Activated naive CD8-positive, alpha-beta T cell treated with anti-CD3 and anti-CD28 coated beads, Interleukin-2, amount 50 U/mL, for 24 hours (primary cell): Measurements from ENCODE around the gene ELAC2.
A peak's percentile ranks its signal among the peaks of the same experiment; 100 is the strongest.

Experiments
- ATAC-seq: fragments of 150-1000 bp; cut with Tn5 transposase; one replicate; pipeline ENCODE4 v1.10.0; 2021
- DNase-seq: peaks from one replicate; pipeline ENCODE4 v3.0.0; 2021
- H3K27ac Mint-ChIP-seq: one replicate; pipeline ENCODE4 v1.8.0; 2021; ENCODE audit warnings: mild to moderate bottlenecking, mixed read lengths
- H3K27me3 Mint-ChIP-seq: one replicate; pipeline ENCODE4 v1.8.0; 2021; ENCODE audit warnings: mixed read lengths
- H3K36me3 Mint-ChIP-seq: one replicate; pipeline ENCODE4 v1.8.0; 2021; ENCODE audit warnings: low read depth, mixed read lengths
- H3K4me1 Mint-ChIP-seq: one replicate; pipeline ENCODE4 v1.8.0; 2021; ENCODE audit warnings: mixed read lengths
- H3K4me3 Mint-ChIP-seq: one replicate; pipeline ENCODE4 v1.8.0; 2021; ENCODE audit warnings: mild to moderate bottlenecking, moderate library complexity, mixed read lengths
- H3K9me3 Mint-ChIP-seq: one replicate; pipeline ENCODE4 v1.8.0; 2021; ENCODE audit warnings: mixed read lengths

Gene ELAC2

GRCh38 chr17:13017655-13018459, at the start of gene ELAC2:
Gene ELAC2, minus strand, starts transcription at chr17:13018027. Its CDS starts 80 bp downstream, at chr17:13017947.
- peaks cover 36% of the 10 kb centered on the region for H3K36me3 Mint-ChIP-seq
- H3K4me1 Mint-ChIP-seq = peaks cover 31% of the 10 kb centered on the region

GRCh38 chr17:13065032-13065431, 47.2 kb upstream of the ELAC2 start:
- H3K4me1 Mint-ChIP-seq = no peaks in the 10 kb centered on the region
- DNase-seq = no peak
- ATAC-seq = no peak
- H3K36me3 Mint-ChIP-seq = no peaks in the 10 kb centered on the region
- H3K4me3 Mint-ChIP-seq = no peak overlapping the region
- no peaks in the 10 kb centered on the region for H3K9me3 Mint-ChIP-seq
- H3K27me3 Mint-ChIP-seq = no peaks in the 10 kb centered on the region
- no peak overlapping the region for H3K27ac Mint-ChIP-seq

More at GRCh38 chr17:13017655-13018459, at the start of gene ELAC2:
- peak; percentile 94 for DNase-seq
- peak within 1 kb of the TSS; percentile 95 for H3K27ac Mint-ChIP-seq
- ATAC-seq = peak; percentile 98
- peak within 1 kb of the TSS; percentile 94 for H3K4me3 Mint-ChIP-seq
- H3K9me3 Mint-ChIP-seq = no peaks in the 10 kb centered on the region
- no peaks in the 10 kb centered on the region for H3K27me3 Mint-ChIP-seq

GRCh38 chr17:13055131-13055530, 37.3 kb upstream of the ELAC2 start:
- Mint-ChIP-seq H3K27me3 (peaks cover 9% of the 10 kb centered on the region), H3K36me3 (no peaks in the 10 kb centered on the region), H3K4me1 (no peaks in the 10 kb centered on the region), H3K27ac (no peak overlapping the region), H3K9me3 (peaks cover 4% of the 10 kb centered on the region), H3K4me3 (no peak overlapping the region)
- ATAC-seq (no peak), DNase-seq (no peak)

- no peak overlapping the region for H3K4me3 Mint-ChIP-seq
- H3K4me1 Mint-ChIP-seq = no peaks in the 10 kb centered on the region
- H3K36me3 Mint-ChIP-seq = no peaks in the 10 kb centered on the region
- H3K9me3 Mint-ChIP-seq = peaks cover 4% of the 10 kb centered on the region
- H3K27me3 Mint-ChIP-seq = peaks cover 9% of the 10 kb centered on the region
- ATAC-seq (no peak), DNase-seq (no peak)
- H3K27ac Mint-ChIP-seq = no peak overlapping the region
These were observed 36.8 kb upstream of the ELAC2 start for GRCh38 chr17:13054666-13055065.

GRCh38 chr17:13051915-13052314, 34.1 kb upstream of the ELAC2 start:
- no peak for DNase-seq
- Mint-ChIP-seq H3K9me3 (no peaks in the 10 kb centered on the region), H3K36me3 (no peaks in the 10 kb centered on the region), H3K4me1 (no peaks in the 10 kb centered on the region), H3K27me3 (peaks cover 9% of the 10 kb centered on the region), H3K27ac (no peak overlapping the region), H3K4me3 (no peak overlapping the region)
- no peak for ATAC-seq

- no peak for DNase-seq
- ATAC-seq = no peak
- Mint-ChIP-seq H3K9me3 (no peaks in the 10 kb centered on the region), H3K27ac (no peak overlapping the region), H3K4me3 (no peak overlapping the region), H3K36me3 (no peaks in the 10 kb centered on the region), H3K4me1 (no peaks in the 10 kb centered on the region), H3K27me3 (peaks cover 7% of the 10 kb centered on the region)
These were observed 29.3 kb upstream of the ELAC2 start for GRCh38 chr17:13047011-13047606.

- no peaks in the 10 kb centered on the region for H3K36me3 Mint-ChIP-seq
- H3K27ac Mint-ChIP-seq = no peak overlapping the region
- H3K27me3 Mint-ChIP-seq = peaks cover 11% of the 10 kb centered on the region
- ATAC-seq (no peak), DNase-seq (no peak)
- H3K4me1 Mint-ChIP-seq = no peaks in the 10 kb centered on the region
- H3K9me3 Mint-ChIP-seq = no peaks in the 10 kb centered on the region
- H3K4me3 Mint-ChIP-seq = no peak overlapping the region
These were observed 28.5 kb upstream of the ELAC2 start for GRCh38 chr17:13046361-13046760.

GRCh38 chr17:13044572-13045065, 26.8 kb upstream of the ELAC2 start:
- Mint-ChIP-seq H3K4me1 (no peaks in the 10 kb centered on the region), H3K27ac (no peak overlapping the region), H3K4me3 (no peak overlapping the region), H3K36me3 (no peaks in the 10 kb centered on the region), H3K9me3 (no peaks in the 10 kb centered on the region), H3K27me3 (peaks cover 9% of the 10 kb centered on the region)
- no peak for DNase-seq
- no peak for ATAC-seq

- no peaks in the 10 kb centered on the region for H3K36me3 Mint-ChIP-seq
- no peaks in the 10 kb centered on the region for H3K4me1 Mint-ChIP-seq
These were observed 21.3 kb upstream of the ELAC2 start for GRCh38 chr17:13038931-13039665.

GRCh38 chr17:13036751-13037150, 18.9 kb upstream of the ELAC2 start:
- H3K4me3 Mint-ChIP-seq = no peak overlapping the region

More at GRCh38 chr17:13038931-13039665, 21.3 kb upstream of the ELAC2 start:
- H3K27ac Mint-ChIP-seq = no peak overlapping the region
- H3K9me3 Mint-ChIP-seq = peaks cover 19% of the 10 kb centered on the region
- peaks cover 12% of the 10 kb centered on the region for H3K27me3 Mint-ChIP-seq
- DNase-seq = no peak
- H3K4me3 Mint-ChIP-seq = no peak overlapping the region
- ATAC-seq = no peak

GRCh38 chr17:13035420-13035819, 17.6 kb upstream of the ELAC2 start:
- Mint-ChIP-seq H3K27ac (no peak overlapping the region), H3K36me3 (no peaks in the 10 kb centered on the region), H3K4me3 (no peak overlapping the region), H3K27me3 (peaks cover 3% of the 10 kb centered on the region), H3K9me3 (peaks cover 19% of the 10 kb centered on the region), H3K4me1 (peaks cover 5% of the 10 kb centered on the region)
- DNase-seq (no peak), ATAC-seq (no peak)

More at GRCh38 chr17:13036751-13037150, 18.9 kb upstream of the ELAC2 start:
- Mint-ChIP-seq H3K27ac (no peak overlapping the region), H3K27me3 (peaks cover 5% of the 10 kb centered on the region), H3K4me1 (peaks cover 4% of the 10 kb centered on the region), H3K36me3 (no peaks in the 10 kb centered on the region), H3K9me3 (peaks cover 19% of the 10 kb centered on the region)
- DNase-seq = no peak
- no peak for ATAC-seq

GRCh38 chr17:13031718-13032350, 14.0 kb upstream of the ELAC2 start:
- Mint-ChIP-seq H3K36me3 (no peaks in the 10 kb centered on the region), H3K4me1 (peaks cover 5% of the 10 kb centered on the region), H3K27ac (no peak overlapping the region), H3K9me3 (peaks cover 19% of the 10 kb centered on the region), H3K4me3 (no peak overlapping the region), H3K27me3 (peaks cover 8% of the 10 kb centered on the region)
- DNase-seq (peak; percentile 50), ATAC-seq (no peak)

GRCh38 chr17:13030459-13031300, 12.9 kb upstream of the ELAC2 start:
- H3K27me3 Mint-ChIP-seq = peaks cover 13% of the 10 kb centered on the region
- peak; percentile 42 for DNase-seq
- H3K36me3 Mint-ChIP-seq = no peaks in the 10 kb centered on the region
- H3K9me3 Mint-ChIP-seq = peaks cover 9% of the 10 kb centered on the region
- H3K4me1 Mint-ChIP-seq = peaks cover 5% of the 10 kb centered on the region
- ATAC-seq = no peak
- no peak overlapping the region for H3K27ac Mint-ChIP-seq
- H3K4me3 Mint-ChIP-seq = no peak overlapping the region
